OCI-LY3 (cell line): ENCODE data around the gene CCT6A.
"Not testable (repeated sequence)": the region's sequence is repeated elsewhere in the genome, so short reads cannot be mapped to it uniquely, and the experiment has no call there.

Source experiments
- H2AFZ ChIP-seq: fragments of 200-600, 300-600 bp; shearing (Covaris generic); 2 replicates; pipeline ENCODE4 v1.6.0; 2014; ENCODE audit warnings: antibody characterized with exemption, low read depth, low read length
- H3K27ac ChIP-seq: fragments of 200-600, 300-600 bp; sonication (generic); 2 replicates; pipeline ENCODE4 v1.5.1; 2014; ENCODE audit warnings: mild to moderate bottlenecking, low read length, moderate library complexity, mixed read lengths
- H3K27me3 ChIP-seq: fragments of 200-600, 300-600 bp; sonication (generic); 2 replicates; pipeline ENCODE4 v1.6.1; 2014; ENCODE audit warnings: low read depth, low read length, mixed read lengths
- H3K36me3 ChIP-seq: fragments of 200-600, 300-600 bp; sonication (generic); replicated peaks from 2 replicates; pipeline ENCODE3; 2014; ENCODE audit warnings: low read depth, low read length, mixed read lengths
- H3K4me1 ChIP-seq: fragments of 300-600, 200-600 bp; sonication (generic); 2 replicates; pipeline ENCODE4 v1.6.1; 2014; ENCODE audit warnings: low read length, mixed read lengths
- H3K4me2 ChIP-seq: fragments of 200-600, 300-600 bp; sonication (generic); 2 replicates; pipeline ENCODE4 v1.6.1; 2014; ENCODE audit warnings: low read length, mixed read lengths
- H3K4me3 ChIP-seq: fragments of 300-600, 200-600 bp; sonication (generic); 2 replicates; pipeline ENCODE4 v1.5.1; 2014; ENCODE audit warnings: antibody characterized with exemption, mild to moderate bottlenecking, low read length, moderate library complexity
- H3K79me2 ChIP-seq: fragments of 300-600, 200-600 bp; shearing (Covaris generic); 2 replicates; pipeline ENCODE4 v1.6.1; 2014; ENCODE audit warnings: mild to moderate bottlenecking, low read length, mixed read lengths
- H3K9ac ChIP-seq: fragments of 300-600, 200-600 bp; shearing (Covaris generic); 2 replicates; pipeline ENCODE4 v1.6.0; 2014; ENCODE audit warnings: mild to moderate bottlenecking, low read length, moderate library complexity
- H3K9me3 ChIP-seq: fragments of 200-600, 300-600 bp; shearing (Covaris generic); 2 replicates; pipeline ENCODE4 v1.6.1; 2014; ENCODE audit warnings: low read length, mixed read lengths; ENCODE audit not compliant: insufficient read depth
- H4K20me1 ChIP-seq: fragments of 200-600, 300-600 bp; sonication (generic); 2 replicates; pipeline ENCODE4 v1.6.1; 2016; ENCODE audit warnings: low read length, mixed read lengths; ENCODE audit not compliant: insufficient read depth
- EZH2phosphoT487 ChIP-seq: fragments of 200-600 bp; shearing (Covaris generic); IDR thresholded peaks from 2 replicates; pipeline ENCODE4 v1.6.1; 2018; ENCODE audit warnings: antibody characterized with exemption, mixed run types, low read depth
- TF ChIP-seq, protein P1 (sequence below): fragments of 200-600, 300-600 bp; sonication (generic); IDR thresholded peaks from 2 replicates; pipeline ENCODE4 v1.5.1; 2014; ENCODE audit warnings: antibody characterized with exemption, low read length, low read depth

The CCT6A gene

DNA sequence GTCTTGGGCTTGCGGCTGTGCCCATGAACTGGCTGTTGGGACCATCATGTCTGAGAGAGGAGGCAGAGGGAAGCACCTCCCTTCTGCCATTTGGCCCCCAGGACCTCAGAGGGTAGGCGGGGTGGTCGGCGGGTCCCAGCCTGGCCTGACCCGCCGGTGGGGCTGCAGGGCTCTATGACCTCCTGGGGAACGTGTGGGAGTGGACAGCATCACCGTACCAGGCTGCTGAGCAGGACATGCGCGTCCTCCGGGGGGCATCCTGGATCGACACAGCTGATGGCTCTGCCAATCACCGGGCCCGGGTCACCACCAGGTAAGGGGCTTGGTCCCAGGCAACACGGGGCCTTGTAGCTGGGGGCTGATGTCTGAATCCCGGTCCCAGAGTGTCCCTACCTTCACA, 26.6 kb downstream of the CCT6A start:
- Histone ChIP-seq H4K20me1 (no peaks in the 10 kb centered on the region), H3K4me3 (no peak overlapping the region), H3K4me1 (no peaks in the 10 kb centered on the region), H3K27ac (no peak overlapping the region), H3K79me2 (no peaks in the 10 kb centered on the region), H3K4me2 (no peak overlapping the region), H3K36me3 (peaks cover 33% of the 10 kb centered on the region), H3K27me3 (no peaks in the 10 kb centered on the region), H3K9ac (no peak overlapping the region), H2AFZ (no peak overlapping the region), H3K9me3 (no peaks in the 10 kb centered on the region)
- TF ChIP-seq, protein P1, sequence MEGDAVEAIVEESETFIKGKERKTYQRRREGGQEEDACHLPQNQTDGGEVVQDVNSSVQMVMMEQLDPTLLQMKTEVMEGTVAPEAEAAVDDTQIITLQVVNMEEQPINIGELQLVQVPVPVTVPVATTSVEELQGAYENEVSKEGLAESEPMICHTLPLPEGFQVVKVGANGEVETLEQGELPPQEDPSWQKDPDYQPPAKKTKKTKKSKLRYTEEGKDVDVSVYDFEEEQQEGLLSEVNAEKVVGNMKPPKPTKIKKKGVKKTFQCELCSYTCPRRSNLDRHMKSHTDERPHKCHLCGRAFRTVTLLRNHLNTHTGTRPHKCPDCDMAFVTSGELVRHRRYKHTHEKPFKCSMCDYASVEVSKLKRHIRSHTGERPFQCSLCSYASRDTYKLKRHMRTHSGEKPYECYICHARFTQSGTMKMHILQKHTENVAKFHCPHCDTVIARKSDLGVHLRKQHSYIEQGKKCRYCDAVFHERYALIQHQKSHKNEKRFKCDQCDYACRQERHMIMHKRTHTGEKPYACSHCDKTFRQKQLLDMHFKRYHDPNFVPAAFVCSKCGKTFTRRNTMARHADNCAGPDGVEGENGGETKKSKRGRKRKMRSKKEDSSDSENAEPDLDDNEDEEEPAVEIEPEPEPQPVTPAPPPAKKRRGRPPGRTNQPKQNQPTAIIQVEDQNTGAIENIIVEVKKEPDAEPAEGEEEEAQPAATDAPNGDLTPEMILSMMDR = no peak
- no peak for TF ChIP-seq EZH2phosphoT487

DNA sequence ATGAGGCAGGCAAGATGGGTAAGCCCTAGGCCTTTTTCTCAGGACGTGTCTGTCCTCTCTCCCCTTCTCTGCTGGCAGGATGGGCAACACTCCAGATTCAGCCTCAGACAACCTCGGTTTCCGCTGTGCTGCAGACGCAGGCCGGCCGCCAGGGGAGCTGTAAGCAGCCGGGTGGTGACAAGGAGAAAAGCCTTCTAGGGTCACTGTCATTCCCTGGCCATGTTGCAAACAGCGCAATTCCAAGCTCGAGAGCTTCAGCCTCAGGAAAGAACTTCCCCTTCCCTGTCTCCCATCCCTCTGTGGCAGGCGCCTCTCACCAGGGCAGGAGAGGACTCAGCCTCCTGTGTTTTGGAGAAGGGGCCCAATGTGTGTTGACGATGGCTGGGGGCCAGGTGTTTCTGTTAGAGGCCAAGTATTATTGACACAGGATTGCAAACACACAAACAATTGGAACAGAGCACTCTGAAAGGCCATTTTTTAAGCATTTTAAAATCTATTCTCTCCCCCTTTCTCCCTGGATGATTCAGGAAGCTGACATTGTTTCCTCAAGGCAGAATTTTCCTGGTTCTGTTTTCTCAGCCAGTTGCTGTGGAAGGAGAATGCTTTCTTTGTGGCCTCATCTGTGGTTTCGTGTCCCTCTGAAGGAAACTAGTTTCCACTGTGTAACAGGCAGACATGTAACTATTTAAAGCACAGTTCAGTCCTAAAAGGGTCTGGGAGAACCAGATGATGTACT, 28.1 kb downstream of the CCT6A start:
- Histone ChIP-seq H3K9ac (no peak overlapping the region), H4K20me1 (no peaks in the 10 kb centered on the region), H2AFZ (no peak overlapping the region), H3K9me3 (no peaks in the 10 kb centered on the region), H3K36me3 (peaks cover 31% of the 10 kb centered on the region), H3K27ac (no peak overlapping the region), H3K4me2 (no peak overlapping the region), H3K79me2 (no peaks in the 10 kb centered on the region), H3K4me1 (no peaks in the 10 kb centered on the region), H3K4me3 (no peak overlapping the region), H3K27me3 (no peaks in the 10 kb centered on the region)
- TF ChIP-seq, protein P1 = no peak
- no peak for TF ChIP-seq EZH2phosphoT487

DNA sequence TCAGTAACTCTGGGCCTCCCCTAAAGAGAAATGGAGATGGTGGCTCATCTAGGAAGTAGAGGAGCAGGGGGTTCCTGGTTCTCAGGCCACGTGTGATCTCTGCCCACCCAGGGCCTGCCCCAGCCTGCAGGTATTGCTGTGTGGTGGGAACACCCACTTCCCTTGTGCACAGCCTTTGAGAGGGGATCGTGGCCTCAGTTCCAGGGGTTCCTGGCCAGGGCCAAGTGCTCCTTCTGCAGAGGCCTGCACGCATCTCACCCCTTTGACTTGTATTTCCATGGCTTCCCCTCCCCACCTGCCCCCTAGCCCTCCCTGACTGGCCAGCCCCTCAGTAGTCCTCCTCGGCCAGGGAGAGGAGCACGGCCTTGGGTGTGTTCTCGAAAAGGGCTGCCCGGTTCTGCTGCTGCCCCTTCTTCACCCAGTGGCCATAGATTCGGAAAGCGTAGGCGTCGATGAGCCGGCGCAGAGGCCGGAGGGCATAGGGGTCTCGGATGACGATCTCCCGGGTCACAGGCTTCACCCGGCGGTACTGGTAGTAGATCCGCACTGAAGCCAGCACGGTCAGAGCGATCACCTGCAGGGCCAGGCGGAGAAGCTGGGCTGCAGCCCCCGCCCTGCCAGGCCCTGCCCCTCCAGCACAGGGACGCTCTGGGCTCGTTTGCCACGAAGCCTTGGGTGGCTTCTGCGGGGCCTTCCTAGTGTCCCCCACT, 29.3 kb downstream of the CCT6A start:
- H3K4me1 ChIP-seq, H4K20me1 ChIP-seq, H3K9me3 ChIP-seq, H3K79me2 ChIP-seq, H3K4me2 ChIP-seq, H3K4me3 ChIP-seq, H3K9ac ChIP-seq, H3K27ac ChIP-seq, H3K27me3 ChIP-seq, H2AFZ ChIP-seq: not testable (repeated sequence)
- peaks cover 27% of the 10 kb centered on the region for H3K36me3 ChIP-seq

DNA sequence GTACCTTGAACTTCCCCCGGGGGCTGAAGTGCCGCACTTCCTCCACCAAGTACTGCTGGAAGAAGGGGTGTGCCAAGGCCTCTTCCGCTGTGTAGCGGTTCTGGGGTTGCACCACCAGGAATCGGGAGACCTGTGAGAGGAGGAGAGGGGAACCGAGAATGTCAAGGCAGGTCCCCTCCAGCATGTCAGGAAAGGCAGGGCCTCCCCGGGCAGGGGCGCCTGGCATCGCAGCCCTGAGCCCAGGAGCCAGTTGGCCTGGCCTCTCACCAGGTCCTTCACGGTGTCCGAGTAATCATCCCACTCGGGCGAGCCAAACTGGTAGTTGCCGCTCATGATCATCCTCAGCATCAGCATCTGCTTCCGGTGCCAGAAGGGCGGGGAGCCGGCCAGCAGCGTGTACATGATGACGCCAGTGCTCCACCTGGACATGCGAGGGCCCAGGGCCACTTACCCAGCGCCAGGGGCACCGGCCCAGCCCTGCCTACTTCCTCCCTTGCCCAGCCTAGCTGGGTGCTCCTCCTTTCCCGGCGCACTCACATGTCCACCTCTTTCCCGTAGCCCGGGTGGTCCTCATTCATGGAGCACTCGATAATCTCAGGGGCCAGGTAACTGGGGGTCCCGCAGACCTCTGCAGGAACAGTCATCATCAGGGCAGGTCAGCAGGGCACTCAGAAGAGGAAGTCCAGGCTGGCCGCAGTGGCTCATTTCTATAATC, 30.2 kb downstream of the CCT6A start:
- H4K20me1 ChIP-seq = no peaks in the 10 kb centered on the region
- H2AFZ ChIP-seq = no peak overlapping the region
- H3K36me3 ChIP-seq = peaks cover 21% of the 10 kb centered on the region
- H3K4me3 ChIP-seq = no peak overlapping the region
- TF ChIP-seq, protein P1 = no peak
- no peak for TF ChIP-seq EZH2phosphoT487
- no peaks in the 10 kb centered on the region for H3K9me3 ChIP-seq
- H3K4me1 ChIP-seq = no peaks in the 10 kb centered on the region
- H3K27ac ChIP-seq = no peak overlapping the region
- no peak overlapping the region for H3K4me2 ChIP-seq
- no peaks in the 10 kb centered on the region for H3K27me3 ChIP-seq
- no peaks in the 10 kb centered on the region for H3K79me2 ChIP-seq
- no peak overlapping the region for H3K9ac ChIP-seq
